GM21447 (cell line): Measurements from ENCODE around the gene ITGB7.

ENCODE experiments used
- ATAC-seq: cut with Tn5 transposase; IDR thresholded peaks from one replicate; pipeline ENCODE4 v1.9.1; 2021; ENCODE audit not compliant: unreplicated experiment

Gene ITGB7

DNA sequence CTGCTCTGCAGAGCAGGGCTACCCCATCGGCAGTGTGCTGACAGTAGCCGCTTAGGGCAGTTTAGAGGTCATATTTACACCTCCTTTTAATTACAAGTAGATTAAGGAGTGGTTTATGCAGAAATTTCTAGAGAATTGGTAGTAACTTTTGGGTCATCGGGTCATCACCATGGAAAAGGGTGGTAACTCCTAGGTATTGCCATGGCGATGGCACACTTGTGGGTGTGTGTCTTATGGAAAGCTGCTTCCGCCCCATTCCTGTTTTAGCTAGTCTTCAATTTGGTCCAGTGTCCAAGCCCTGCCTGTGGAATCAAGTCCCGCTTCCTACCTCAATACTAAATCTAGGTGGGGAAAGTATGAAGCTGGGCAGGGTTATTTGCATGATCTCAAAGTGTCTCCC, 56.0 kb downstream of the ITGB7 start:
- no peak for ATAC-seq

DNA sequence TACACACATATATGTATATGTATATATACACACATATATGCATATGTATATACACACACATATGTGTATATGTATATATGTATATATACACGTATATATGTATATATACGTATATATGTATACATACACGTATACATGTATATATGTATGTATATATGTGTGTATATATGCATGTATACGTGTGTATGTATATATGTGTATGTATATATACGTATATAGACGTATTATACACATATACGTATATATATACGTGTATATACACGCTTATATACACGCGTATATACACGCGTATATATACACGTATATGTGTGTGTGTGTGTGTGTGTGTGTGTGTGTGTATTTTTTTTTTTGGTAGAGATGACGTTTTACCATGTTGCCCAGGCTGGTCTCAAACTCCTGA, 59.4 kb downstream of the ITGB7 start:
- no peak for ATAC-seq

- no peak for ATAC-seq
Measured at GRCh38 chr12:53147181-53147580, 59.9 kb downstream of the ITGB7 start.

DNA sequence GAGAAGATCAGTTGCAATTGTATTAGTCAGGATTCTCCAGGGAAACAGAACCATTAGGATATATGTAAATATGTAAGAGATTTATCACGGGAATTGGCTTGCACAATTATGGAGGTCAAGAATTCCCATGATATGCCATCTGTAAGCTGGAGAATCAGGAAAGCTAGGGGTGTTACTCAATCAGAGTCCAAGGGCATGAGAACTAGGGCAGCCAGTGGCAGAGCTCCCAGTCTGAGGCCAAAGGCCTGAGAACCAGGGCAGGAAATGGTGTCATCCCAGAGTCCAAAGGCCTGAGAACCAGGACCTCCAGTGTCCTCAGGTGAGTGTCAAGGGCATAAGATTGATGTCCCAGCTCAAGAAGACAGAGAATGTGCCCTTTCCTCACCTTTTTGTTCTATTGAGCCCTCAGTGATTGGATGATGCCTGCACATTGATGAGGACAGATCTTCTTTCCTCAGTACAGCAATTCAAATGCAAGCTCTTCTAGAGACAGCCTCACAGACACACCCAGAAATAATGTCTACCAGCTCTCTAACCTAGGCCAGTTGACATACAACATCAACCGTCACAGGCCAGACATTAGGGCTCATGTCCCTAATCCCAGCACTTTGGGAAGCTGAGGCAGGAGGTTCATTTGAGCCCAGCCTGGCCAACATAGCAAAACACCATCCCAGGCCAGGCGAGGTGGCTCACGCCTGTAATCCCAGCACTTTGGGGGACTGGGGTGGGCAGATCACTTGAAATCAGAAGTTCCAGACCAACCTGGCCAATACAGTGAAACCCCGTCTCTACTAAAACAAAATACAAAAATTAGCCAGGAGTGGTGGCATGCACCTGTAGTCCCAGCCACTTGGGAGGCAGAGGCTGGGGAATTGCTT, 61.4 kb downstream of the ITGB7 start:
- no peak for ATAC-seq

- no peak for ATAC-seq
Measured at GRCh38 chr12:53143355-53143754, 63.7 kb downstream of the ITGB7 start.
